Superior temporal gyrus (tissue), 1 donor: ENCODE data around the gene CRKL.
"Not testable (repeated sequence)": the region's sequence is repeated elsewhere in the genome, so short reads cannot be mapped to it uniquely, and the experiment has no call there.

ENCODE experiments used
- DNase-seq: peaks from one replicate; pipeline ENCODE4 v3.0.0-alpha.2; 2016; ENCODE audit errors: extremely low spot score

The CRKL gene

GRCh38 chr22:20901093-20902033 lies 15.8 kb upstream of the CRKL start:
- DNase-seq, result not testable (repeated sequence)

GRCh38 chr22:20903093-20903492 lies 14.1 kb upstream of the CRKL start:
- no peak for DNase-seq

DNA sequence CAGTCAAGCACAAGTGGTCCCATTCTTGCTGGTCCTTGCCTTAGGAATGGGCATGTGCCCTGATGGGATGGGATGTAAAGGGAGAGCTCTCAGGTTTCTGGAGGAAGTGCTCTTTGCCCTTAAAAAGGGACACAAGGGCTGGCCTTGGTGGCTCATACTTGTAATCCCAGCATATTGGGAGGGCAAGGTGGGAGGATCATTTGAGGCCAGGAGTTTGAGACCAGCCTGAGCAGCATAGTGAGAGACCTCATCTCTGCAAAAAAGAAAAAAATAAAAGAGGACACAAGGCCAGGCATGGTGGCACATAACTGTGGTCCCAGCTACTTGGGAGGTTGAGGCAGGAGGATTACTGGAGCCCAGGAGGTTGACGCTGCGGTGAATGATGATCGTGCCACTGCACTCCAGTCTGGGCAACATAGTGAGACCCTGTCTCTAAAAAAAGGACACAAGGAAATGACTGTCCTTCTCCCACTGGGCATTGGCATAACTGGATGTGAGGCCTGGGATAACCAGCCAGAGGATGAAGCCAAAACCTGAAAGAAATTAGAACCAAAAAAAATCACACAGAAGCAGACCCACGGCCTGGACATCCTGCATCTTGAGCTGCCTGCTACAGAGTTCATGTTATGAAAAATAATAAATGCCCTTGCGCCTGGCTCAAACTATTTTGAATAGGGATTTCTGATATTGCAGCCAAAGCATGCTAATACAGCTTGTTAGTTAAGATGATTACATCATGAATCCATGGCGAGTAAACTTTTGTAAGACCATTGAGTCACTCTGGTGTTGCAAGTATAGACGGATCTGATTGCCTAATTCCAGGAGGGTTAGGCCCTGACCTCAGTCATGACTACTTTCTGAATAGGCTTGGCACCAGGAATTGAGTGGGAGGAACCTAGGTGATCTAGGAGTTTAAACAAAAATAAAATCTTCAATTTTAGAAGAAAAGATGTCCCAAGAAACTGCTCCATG lies 12.9 kb upstream of the CRKL start:
- DNase-seq, result no peak

- no peak for DNase-seq
Observed at GRCh38 chr22:20904980-20905355, 12.2 kb upstream of the CRKL start.

DNA sequence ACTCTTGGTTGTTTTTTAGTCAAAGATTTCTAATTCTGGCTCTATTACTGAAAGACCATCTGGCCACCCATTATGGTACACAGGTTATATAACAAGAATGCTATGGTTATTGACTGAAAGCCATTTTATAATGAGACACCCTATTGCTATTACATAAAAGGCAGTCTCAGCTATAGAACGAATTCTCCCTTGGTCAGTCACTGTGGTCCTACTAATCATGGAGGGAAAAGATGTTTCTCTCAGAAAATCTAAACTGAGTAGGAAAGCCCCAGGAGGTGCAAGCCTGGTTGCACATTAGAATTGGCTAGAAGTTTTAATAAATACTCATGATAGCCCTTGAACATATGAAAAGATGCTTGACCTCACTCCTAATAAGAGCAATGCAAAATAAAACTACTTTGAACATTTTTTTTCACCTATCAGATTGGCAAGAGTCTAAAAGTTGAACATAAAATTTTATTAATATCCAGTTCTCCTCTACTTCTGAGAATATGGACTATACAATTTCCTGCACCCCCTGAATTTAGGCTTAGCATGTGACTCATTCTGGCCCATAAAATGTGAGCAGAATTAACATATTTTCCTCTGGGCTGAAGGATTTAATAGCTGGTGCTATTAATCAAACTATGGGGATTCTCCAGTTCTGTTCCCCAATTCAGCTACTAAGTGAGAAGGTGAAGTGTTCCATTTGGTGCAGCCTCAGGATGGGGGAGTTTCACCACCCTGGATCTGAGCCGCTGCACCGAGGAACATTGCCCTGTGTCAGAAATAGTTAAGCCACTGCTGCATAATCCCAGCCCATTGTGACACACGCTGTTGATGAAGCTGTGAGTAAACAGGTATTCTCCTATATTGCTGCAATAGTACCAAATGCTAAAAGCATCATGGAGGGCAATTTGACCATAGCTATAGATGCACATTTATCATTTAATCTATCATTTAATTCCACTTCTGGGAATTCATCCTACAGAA lies 11.5 kb upstream of the CRKL start:
- DNase-seq, result no peak

DNA sequence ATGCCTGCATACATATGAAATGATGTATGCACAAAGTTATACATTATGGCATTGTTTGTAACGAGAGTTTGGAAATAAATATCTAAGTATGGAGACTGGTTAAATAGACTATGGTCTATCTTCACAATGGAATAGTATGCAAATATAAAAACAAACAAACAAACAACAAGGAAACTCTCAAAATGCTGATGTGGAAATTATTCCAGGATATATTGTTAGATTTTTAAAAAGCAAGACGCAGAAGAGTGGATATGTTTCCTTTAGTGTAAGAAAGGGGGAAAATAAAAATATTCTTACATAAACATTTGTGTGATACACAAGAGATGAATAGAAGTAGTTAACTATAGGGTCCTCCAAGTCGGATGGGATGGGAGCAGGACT lies 10.8 kb upstream of the CRKL start:
- no peak for DNase-seq

GRCh38 chr22:20908717-20909116 lies 8.5 kb upstream of the CRKL start:
- DNase-seq, result not testable (repeated sequence)

GRCh38 chr22:20909543-20910303 lies 7.5 kb upstream of the CRKL start:
- no peak for DNase-seq

GRCh38 chr22:20912494-20912893 lies 4.7 kb upstream of the CRKL start:
- no peak for DNase-seq

DNA sequence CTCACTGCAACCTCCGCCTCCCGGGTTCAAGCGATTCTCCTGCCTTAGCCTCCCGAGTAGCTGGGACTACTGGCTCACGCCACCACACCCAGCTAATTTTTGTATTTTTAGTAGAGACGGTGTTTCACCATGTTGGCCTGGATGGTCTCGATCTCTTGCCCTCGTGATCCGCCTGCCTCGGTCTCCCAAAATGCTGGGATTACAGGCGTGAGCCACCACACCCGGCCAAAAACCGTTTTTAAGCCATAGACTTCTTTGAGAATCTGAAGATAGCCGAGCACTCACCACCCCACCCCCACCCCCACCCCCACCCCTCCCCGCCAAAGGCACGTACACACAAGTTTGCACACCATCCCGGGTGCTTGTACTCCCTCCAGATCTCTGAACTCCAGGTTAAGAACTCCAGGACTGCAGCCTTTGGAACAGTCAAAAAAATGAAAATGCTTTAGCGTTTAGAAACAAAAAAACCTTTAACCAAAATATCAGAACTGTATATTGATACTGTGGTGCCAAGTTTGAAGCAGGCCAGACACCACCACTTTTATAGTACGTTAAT lies 1.5 kb downstream of the CRKL start:
- no peak for DNase-seq

- DNase-seq, result no peak
Observed at GRCh38 chr22:20919718-20920117, 2.5 kb downstream of the CRKL start.

DNA sequence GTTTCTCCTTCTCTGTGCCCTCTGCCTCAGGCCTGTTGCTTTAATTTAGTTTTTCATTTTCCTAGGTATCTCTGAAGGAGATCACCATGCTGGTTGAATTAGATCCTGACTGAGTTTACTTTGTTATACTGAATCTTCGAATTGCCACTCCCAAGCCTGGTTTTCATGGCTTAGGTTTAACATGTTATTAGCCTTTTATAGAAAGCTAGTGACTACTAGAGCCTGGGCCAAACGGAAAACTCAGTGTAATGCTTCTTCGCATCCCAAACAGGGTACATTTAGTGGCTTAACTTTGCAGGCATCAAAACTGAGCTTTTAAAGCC lies 3.6 kb downstream of the CRKL start:
- no peak for DNase-seq

DNA sequence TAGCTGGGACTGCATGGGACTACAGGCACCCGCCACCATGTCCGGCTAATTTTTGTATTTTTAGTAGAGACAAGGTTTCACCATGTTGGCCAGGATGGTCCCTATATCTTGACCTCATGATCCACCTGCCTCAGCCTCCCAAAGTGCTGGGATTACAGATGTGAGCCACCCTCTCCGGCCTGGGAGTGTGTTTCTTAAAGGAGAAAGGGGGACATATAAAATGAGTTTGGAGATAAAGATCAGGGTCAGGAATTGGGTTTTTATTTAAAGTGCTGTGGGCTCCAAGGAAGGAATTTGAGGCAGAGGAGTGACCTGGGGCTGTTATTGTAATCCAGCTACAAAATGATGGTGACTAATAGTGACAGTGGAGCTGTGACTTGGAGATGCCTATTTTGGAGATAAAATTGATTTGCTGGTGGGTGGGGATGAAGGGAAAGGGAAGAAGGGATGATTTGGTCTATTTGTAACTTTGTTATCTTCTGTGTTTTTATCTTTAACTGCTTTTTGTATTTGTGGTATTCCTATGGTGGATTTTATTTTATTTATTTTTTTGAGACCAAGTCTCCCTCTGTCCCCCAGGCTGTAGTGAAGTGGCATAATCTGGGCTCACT lies 5.0 kb downstream of the CRKL start:
- DNase-seq, result no peak

DNA sequence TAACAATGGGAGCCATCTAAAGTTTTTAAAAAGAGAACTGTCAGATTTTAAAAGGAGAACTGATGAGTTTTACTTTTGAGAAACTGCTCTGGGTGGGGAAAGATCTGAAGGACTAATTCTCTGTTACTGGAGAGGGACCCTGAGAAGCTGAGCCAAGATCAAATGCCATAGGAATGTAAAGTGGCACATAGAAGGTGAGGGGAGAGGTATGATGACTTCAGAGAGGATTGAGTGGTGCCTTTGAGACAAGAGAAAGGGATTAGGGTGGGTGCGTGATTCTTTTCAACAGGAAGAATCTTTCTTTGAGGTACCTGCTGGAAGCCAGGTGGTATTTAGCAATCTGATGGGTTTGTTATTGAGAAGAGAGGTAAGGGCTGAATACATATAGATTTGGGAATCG lies 9.0 kb downstream of the CRKL start:
- DNase-seq, result no peak

- no peak for DNase-seq
Observed at GRCh38 chr22:20927940-20928572, 10.8 kb downstream of the CRKL start.

GRCh38 chr22:20928573-20928967 lies 11.4 kb downstream of the CRKL start:
- no peak for DNase-seq

GRCh38 chr22:20930004-20930403 lies 12.8 kb downstream of the CRKL start:
- DNase-seq, result no peak

DNA sequence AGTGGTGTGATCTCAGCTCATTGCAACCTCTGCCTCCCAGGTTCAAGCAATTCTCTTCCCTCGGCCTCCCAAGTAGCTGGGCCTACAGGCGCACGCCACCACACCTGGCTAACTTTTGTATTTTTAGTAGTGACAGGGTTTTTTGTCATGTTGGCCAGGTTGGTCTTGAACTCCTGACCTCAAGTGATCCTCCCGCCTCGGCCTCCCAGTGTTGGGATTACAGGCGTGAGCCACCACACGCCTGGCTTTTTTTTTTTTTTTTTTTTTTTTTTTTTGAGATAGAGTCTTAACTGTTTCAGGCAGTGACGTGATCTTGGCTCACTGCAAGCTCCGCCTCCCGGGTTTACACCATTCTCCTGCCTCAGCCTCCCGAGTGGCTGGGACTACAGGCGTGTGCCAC lies 13.2 kb downstream of the CRKL start:
- not testable (repeated sequence) for DNase-seq

GRCh38 chr22:20931126-20931654 lies 14.0 kb downstream of the CRKL start:
- DNase-seq, result no peak
